Posterior vena cava (tissue), 2 donors: Measurements from ENCODE around the gene RASSF4. TPM values are rescaled to one million over a fixed set of nuclear protein-coding genes. Genes with fewer than 3 reads are reported as not detected.

Experiments
- DNase-seq: peaks from one replicate; pipeline ENCODE4 v3.0.0-alpha.2; 2020; ENCODE audit warnings: low spot score
- intact Hi-C, 2 donors: fragments of 100-400 bp; cut with DNase I; formaldehyde crosslinking; loops; one replicate each; pipeline versions ENCODE4 v1.14.1 to v1.14.2; 2022 to 2023
- total RNA-seq, 2 donors: library from RNA; stranded (reverse); fragmentation: NEBNext Ultra II Directional; extraction: Animal tissue kit (Norgen Biotek cat#: 25700); gene quantifications; one replicate each; pipeline ENCODE4 v1.2.1, GENCODE V29; 2021
- donor health status: DM: yes; HTN: yes; CAD: no.
- donor health status: DM: yes; HTN: yes; CAD: no.

The RASSF4 gene
- total RNA-seq, 2 donors from 2014 or later, result 15.5 to 37.9 TPM

- no peak for DNase-seq
- intact Hi-C loops, result loop anchor here in 1 of 2 donors (5.0 kb wide), 1 partner anchor 47 kb away; no protein-coding TSS in a partner anchor
These were observed 19.9 kb downstream of the RASSF4 start for GRCh38 chr10:44979281-44980191.

GRCh38 chr10:44980309-44981171 lies 20.9 kb downstream of the RASSF4 start:
- intact Hi-C loops, result no loop called here
- no peak for DNase-seq

GRCh38 chr10:44981172-44982113 lies 21.8 kb downstream of the RASSF4 start:
- intact Hi-C loops, result no loop called here
- DNase-seq, result peak; percentile 84

DNA sequence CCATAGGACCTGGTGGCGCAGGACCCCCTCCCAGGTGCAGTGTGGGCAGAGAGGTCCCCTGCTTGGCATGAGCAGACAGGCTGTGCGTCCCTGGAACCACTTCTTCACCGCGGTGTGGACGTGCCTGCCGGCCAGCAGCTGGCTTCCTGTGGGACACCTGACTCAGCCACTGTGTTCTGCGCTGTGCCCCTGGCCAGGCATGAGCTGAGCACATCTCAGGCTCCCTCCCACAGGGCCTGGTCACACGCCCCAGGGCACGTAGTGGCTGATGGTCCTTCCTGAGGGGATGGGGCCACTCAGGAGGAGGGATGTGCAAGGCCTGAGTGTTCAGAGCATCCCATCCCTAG lies 22.5 kb downstream of the RASSF4 start:
- intact Hi-C loops, result no loop called here
- DNase-seq, result peak; percentile 89

DNA sequence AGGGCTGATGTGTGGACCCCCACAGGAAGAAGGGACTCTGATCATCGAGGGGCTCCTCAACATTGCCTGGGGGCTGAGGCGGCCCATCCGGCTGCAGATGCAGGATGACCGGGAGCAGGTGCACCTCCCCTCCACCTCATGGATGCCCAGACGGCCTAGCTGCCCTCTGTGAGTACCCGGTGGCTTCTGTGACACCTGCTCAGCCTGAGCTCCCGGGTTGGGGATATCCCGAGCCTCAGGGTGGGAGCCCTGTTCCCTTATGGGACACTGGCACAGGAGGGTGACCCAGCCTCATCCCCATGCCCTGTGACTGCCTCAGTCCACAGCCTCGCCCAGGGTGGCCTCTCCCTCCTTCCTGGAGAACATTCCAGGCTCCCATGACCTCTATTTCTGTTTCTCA lies 22.9 kb downstream of the RASSF4 start:
- no peak for DNase-seq
- intact Hi-C loops, result no loop called here

DNA sequence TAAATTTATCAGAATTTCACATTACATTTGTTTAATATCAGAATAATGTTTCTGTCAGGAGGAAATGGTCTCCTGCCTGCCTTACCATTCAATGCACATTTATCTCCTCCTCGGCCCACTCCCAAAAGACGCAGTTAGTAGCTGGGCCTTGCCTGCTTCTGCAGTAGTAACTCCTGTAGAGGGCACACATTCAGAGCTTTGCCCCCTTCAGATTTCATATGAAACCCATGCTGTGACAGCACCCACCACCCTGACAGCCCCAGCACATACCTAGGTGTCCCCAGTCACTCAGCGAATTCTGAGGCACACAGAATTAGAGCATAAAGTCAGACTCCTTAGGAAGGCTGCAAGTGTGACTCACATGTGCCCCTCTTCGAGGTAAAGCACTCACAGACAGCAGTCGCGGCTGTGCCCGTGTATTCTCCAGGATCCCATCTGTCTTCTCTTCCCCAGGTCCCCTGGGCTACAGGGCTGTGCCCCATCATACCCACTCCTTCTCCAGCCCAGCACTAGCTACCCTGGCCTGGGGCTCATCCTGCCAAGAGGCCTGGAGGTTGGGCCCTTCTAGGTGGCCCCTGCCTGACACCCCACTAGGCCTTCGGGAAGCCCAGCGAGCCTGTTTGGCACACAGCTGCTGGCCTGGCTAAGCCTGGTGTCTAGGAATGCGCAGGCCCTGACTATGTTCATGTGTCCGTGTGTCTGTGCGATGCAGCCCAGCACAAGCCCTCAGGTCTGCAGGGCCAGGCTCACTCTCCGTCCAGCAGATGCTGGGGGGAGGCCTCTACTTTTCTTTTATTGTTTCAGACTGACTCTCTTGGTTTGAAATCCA lies 23.7 kb downstream of the RASSF4 start:
- DNase-seq, result no peak
- intact Hi-C loops, result no loop called here

DNA sequence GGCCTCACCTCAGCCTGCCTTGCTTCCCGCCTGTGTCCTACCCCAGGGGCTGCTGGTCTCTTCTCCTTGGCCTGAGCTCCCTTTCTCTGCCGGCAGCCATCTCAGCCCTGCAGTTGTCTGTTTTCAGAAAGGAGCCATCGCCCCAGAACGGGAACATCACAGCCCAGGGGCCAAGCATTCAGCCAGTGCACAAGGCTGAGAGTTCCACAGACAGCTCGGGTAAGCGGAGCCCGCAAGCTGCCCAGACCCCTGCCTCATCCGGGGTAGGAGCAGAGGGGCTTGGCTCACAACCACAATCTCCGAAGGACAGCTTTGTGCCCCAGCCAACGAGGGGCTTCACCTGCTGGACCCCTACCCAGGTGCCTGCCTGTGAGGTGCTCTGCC lies 24.3 kb downstream of the RASSF4 start:
- intact Hi-C loops, result no loop called here

GRCh38 chr10:44984671-44985101 lies 25.1 kb downstream of the RASSF4 start:
- intact Hi-C loops, result no loop called here
- no peak for DNase-seq

More for the DNA sequence above, 24.3 kb downstream of the RASSF4 start:
- DNase-seq, result no peak

DNA sequence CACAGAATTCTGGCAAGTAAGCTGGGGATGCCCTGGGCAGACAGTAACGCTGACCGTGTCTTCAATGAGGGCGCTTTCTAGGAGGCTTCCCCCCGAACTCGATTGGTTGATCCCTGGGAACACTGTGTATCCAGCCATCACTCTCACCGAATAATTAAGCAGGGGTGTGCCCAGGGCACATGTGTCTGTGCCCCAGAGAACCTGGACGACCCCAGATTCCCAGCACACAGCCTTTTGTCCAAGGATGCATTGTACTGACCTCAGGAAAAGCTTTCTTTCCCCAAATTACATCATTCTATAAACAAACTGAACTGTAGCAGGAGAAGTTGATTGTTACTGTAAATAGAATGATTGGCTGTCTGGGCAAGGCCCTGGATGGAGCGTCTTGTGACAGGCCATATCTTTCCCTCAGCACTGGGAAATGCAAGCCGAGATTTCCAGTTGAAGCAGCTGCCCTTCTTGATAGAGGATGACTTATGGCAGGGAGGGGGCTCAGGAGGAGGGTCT lies 25.6 kb downstream of the RASSF4 start:
- intact Hi-C loops, result no loop called here
- DNase-seq, result no peak

- DNase-seq, result no peak
- intact Hi-C loops, result no loop called here
These were observed 26.6 kb downstream of the RASSF4 start for GRCh38 chr10:44986179-44986578.

DNA sequence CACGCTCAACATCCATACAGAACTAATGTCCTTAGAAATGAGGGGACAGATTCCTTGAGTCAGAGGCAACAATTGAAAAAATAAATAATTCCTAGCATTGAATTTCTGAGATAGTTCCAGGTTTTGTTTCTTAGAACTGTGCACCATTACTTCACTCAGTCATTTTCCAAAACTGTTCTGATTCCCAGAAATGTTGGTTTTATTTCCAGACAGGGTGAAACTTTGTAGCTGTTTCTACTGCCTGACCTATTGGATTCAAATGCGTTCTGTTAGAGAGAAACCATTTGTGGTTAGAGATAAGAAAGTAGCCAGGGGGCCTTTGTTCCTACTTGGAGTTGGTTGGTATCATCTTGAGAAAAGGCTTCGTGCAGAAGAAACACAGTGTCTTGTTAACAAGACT lies 27.1 kb downstream of the RASSF4 start:
- intact Hi-C loops, result no loop called here
- no peak for DNase-seq

GRCh38 chr10:44988957-44989585 lies 29.5 kb downstream of the RASSF4 start:
- intact Hi-C loops, result no loop called here
- DNase-seq, result no peak

GRCh38 chr10:44989597-44990301 lies 30.1 kb downstream of the RASSF4 start:
- DNase-seq, result no peak
- intact Hi-C loops, result no loop called here

GRCh38 chr10:44990302-44990655 lies 30.7 kb downstream of the RASSF4 start:
- DNase-seq, result peak; percentile 64
- intact Hi-C loops, result no loop called here

DNA sequence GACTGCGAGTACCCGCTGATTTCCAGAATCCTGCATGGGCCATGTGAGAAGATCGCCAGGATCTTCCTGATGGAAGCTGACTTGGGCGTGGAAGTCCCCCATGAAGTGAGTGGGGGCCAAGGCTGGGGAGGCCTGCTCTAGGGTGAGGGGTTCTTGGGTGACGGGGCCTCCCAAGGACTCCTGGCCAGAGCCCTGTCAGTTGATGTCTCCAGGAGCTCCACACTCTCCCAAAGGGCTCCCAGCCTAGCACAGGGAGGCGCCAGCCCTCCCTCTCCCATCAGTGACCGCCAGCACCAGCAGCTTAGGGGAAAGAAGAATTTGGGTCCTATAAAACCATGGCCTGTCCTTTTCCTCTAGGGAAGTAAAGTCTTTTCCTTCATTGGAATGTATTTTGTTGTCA lies 31.4 kb downstream of the RASSF4 start:
- DNase-seq, result peak; percentile 48
- intact Hi-C loops, result no loop called here

DNA sequence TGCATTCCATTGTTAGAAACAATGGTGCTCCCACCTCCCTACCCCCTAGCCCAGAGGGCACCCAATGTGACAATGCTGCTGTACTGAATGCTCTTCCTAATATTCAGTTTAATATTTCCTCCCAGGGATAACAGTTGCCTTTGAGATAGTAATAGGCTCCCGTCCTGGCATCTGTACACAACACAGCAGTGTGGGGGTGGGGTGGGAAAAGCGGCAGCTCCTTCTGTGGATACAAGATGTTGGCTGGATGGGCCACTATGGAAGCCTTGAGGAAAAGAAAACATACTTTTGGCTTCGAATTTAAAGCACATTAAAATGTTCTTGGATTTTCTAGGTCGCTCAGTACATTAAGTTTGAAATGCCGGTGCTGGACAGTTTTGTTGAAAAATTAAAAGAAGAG lies 32.0 kb downstream of the RASSF4 start:
- no peak for DNase-seq

DNA sequence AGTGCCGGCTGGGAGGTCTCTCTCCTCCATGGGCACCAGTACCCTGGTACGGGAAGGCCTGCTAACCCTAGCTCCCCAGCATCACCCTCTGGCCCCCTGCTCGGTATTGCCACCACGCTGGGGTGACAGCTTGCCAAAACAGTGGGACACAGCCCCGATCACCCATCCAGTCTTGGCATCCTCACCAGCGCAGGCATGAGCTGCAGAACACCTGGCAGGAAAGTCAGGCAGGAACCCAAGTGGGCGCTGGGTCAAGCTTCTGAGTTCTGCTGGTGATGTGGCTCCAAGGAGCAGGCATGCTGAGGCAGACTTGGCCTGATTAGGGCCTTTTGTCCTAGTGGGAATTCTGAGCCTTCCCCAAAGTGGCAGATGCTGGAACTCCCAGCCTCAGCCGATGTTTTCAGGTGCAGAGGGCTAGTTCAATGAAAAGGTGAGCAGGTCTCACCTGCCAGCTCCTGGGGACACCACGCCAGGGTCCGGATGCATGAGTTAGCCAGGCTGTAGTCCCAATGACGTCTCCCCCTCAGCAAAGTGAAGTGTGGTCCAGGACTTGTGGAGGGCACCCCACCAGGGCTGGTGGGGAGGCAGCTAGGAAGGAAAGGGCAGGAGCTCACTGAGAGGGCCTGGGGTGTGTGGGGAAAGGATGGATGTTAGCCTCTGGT lies 32.6 kb downstream of the RASSF4 start:
- DNase-seq, result peak; percentile 74
- intact Hi-C loops, result no loop called here

More for the DNA sequence above, 32.0 kb downstream of the RASSF4 start:
- intact Hi-C loops, result no loop called here
